Loucy (cell line): ENCODE data around the gene MYRIP.

Experiments
- H2AFZ ChIP-seq: fragments of 200-600 bp; sonication (generic); 2 replicates; pipeline ENCODE4 v1.6.0; 2016; ENCODE audit warnings: antibody characterized with exemption, mild to moderate bottlenecking, low read length, moderate library complexity
- H3F3A ChIP-seq: fragments of 200-600 bp; 2 replicates; pipeline ENCODE4 v1.6.0; 2016; ENCODE audit warnings: antibody characterized with exemption, low read depth, mild to moderate bottlenecking
- H3K27me3 ChIP-seq: fragments of 200-600 bp; sonication (generic); 2 replicates; pipeline ENCODE4 v1.6.1; 2014; ENCODE audit warnings: low read length, mild to moderate bottlenecking; ENCODE audit not compliant: insufficient read depth, poor library complexity, severe bottlenecking
- H3K36me3 ChIP-seq: fragments of 200-600 bp; sonication (generic); 2 replicates; pipeline ENCODE4 v1.6.1; 2016; ENCODE audit warnings: low read length; ENCODE audit not compliant: insufficient read depth
- H3K4me1 ChIP-seq: fragments of 200-600 bp; sonication (generic); 2 replicates; pipeline ENCODE4 v1.5.1; 2014; ENCODE audit warnings: low read length, mild to moderate bottlenecking; ENCODE audit not compliant: insufficient read depth, poor library complexity, severe bottlenecking
- H3K4me2 ChIP-seq: fragments of 200-600 bp; sonication (generic); 2 replicates; pipeline ENCODE4 v1.6.0; 2014; ENCODE audit warnings: antibody characterized with exemption, low read length, low read depth, mild to moderate bottlenecking; ENCODE audit not compliant: poor library complexity, severe bottlenecking
- H3K4me3 ChIP-seq: fragments of 200-600 bp; sonication (generic); 2 replicates; pipeline ENCODE4 v1.5.1; 2014; ENCODE audit warnings: low read length, mild to moderate bottlenecking, mixed read lengths; ENCODE audit not compliant: poor library complexity, severe bottlenecking
- H3K79me2 ChIP-seq: fragments of 200-600 bp; sonication (generic); 2 replicates; pipeline ENCODE4 v1.6.1; 2014; ENCODE audit warnings: low read length; ENCODE audit not compliant: insufficient read depth
- H3K9ac ChIP-seq: fragments of 200-600 bp; sonication (generic); 2 replicates; pipeline ENCODE4 v1.6.0; 2014; ENCODE audit warnings: mild to moderate bottlenecking, low read depth, low read length, moderate library complexity; ENCODE audit not compliant: poor library complexity, severe bottlenecking
- H3K9me2 ChIP-seq: fragments of 200-600 bp; sonication (generic); replicated peaks from 2 replicates; pipeline ENCODE4 v1.6.1; 2016; ENCODE audit warnings: low read depth, low read length, mixed read lengths
- H3K9me3 ChIP-seq: fragments of 200-600 bp; sonication (generic); 2 replicates; pipeline ENCODE4 v1.6.1; 2014; ENCODE audit warnings: mild to moderate bottlenecking, antibody characterized with exemption, low read length, low read depth; ENCODE audit not compliant: insufficient read depth
- H4K20me1 ChIP-seq: fragments of 200-600 bp; sonication (generic); 2 replicates; pipeline ENCODE4 v1.6.0; 2014; ENCODE audit warnings: antibody characterized with exemption, low read length, mild to moderate bottlenecking; ENCODE audit not compliant: insufficient read depth, poor library complexity, severe bottlenecking
- CTCF ChIP-seq: fragments of 200-600 bp; sonication (generic); conservative IDR thresholded peaks from 2 replicates; pipeline ENCODE4 v1.5.1; 2014; ENCODE audit warnings: mild to moderate bottlenecking, antibody characterized with exemption, low read length
- EZH2phosphoT487 ChIP-seq: fragments of 200-600 bp; IDR thresholded peaks from 2 replicates; pipeline ENCODE4 v1.6.1; 2018; ENCODE audit warnings: antibody characterized with exemption, mild to moderate bottlenecking, moderate library complexity, borderline replicate concordance

The MYRIP gene

GRCh38 chr3:40299130-40299720 is 489.8 kb downstream of the MYRIP start:
- H3K9ac ChIP-seq = no peak overlapping the region
- no peaks in the 10 kb centered on the region for H3K9me3 ChIP-seq
- H3K4me1 ChIP-seq = no peaks in the 10 kb centered on the region
- no peaks in the 10 kb centered on the region for H3K9me2 ChIP-seq
- no peaks in the 10 kb centered on the region for H3K36me3 ChIP-seq
- H3K79me2 ChIP-seq = no peaks in the 10 kb centered on the region
- TF ChIP-seq EZH2phosphoT487 (no peak), CTCF (no peak)
- no peaks in the 10 kb centered on the region for H3K27me3 ChIP-seq
- H3F3A ChIP-seq = no peaks in the 10 kb centered on the region
- no peak overlapping the region for H3K4me2 ChIP-seq
- no peaks in the 10 kb centered on the region for H4K20me1 ChIP-seq
- no peak overlapping the region for H2AFZ ChIP-seq
- H3K4me3 ChIP-seq = no peak overlapping the region

- Histone ChIP-seq H3K4me1 (no peaks in the 10 kb centered on the region), H4K20me1 (no peaks in the 10 kb centered on the region), H3K4me3 (no peak overlapping the region), H3K9me2 (no peaks in the 10 kb centered on the region), H3K9me3 (no peaks in the 10 kb centered on the region), H3K4me2 (no peak overlapping the region), H2AFZ (no peak overlapping the region), H3K79me2 (no peaks in the 10 kb centered on the region), H3F3A (no peaks in the 10 kb centered on the region), H3K36me3 (no peaks in the 10 kb centered on the region), H3K27me3 (no peaks in the 10 kb centered on the region), H3K9ac (no peak overlapping the region)
- TF ChIP-seq EZH2phosphoT487 (no peak), CTCF (no peak)
Observed at GRCh38 chr3:40299721-40300335, 490.4 kb downstream of the MYRIP start.

GRCh38 chr3:40302784-40303183 is 493.4 kb downstream of the MYRIP start:
- H3K9me2 ChIP-seq = no peaks in the 10 kb centered on the region

More at GRCh38 chr3:40302784-40303183, 493.4 kb downstream of the MYRIP start:
- TF ChIP-seq EZH2phosphoT487 (no peak), CTCF (no peak)
- no peak overlapping the region for H2AFZ ChIP-seq
- H3K36me3 ChIP-seq = no peaks in the 10 kb centered on the region
- H3K4me3 ChIP-seq = no peak overlapping the region
- no peaks in the 10 kb centered on the region for H3F3A ChIP-seq
- no peaks in the 10 kb centered on the region for H3K27me3 ChIP-seq
- H3K9me3 ChIP-seq = no peaks in the 10 kb centered on the region
- no peak overlapping the region for H3K4me2 ChIP-seq
- no peaks in the 10 kb centered on the region for H4K20me1 ChIP-seq
- H3K9ac ChIP-seq = no peak overlapping the region
- H3K4me1 ChIP-seq = no peaks in the 10 kb centered on the region
- H3K79me2 ChIP-seq = no peaks in the 10 kb centered on the region
